ENCODE measurements around the gene DIO1.

The DIO1 gene

GRCh38 chr1:53892911-53893310, 1.1 kb upstream of the DIO1 start:
- no peak for DNase-seq (ENCODE audit: low read depth in 1 of 2, low spot score in 1 of 2)

- no peak for DNase-seq (ENCODE audit: low read depth in 1 of 2, low spot score in 1 of 2)
Observed at GRCh38 chr1:53894644-53895043, 657 bp downstream of the DIO1 start.

- DNase-seq (ENCODE audit: low read depth in 1 of 2, low spot score in 1 of 2): no peak
Observed at GRCh38 chr1:53895421-53895820, 1.4 kb downstream of the DIO1 start.

GRCh38 chr1:53896635-53897229, 2.7 kb downstream of the DIO1 start:
- no peak for DNase-seq (ENCODE audit: low read depth in 1 of 2, low spot score in 1 of 2)

- DNase-seq (ENCODE audit: low read depth in 1 of 2, low spot score in 1 of 2): no peak
Observed at GRCh38 chr1:53899206-53899628, 5.2 kb downstream of the DIO1 start.

GRCh38 chr1:53899708-53900107, 5.7 kb downstream of the DIO1 start:
- no peak for DNase-seq (ENCODE audit: low read depth in 1 of 2, low spot score in 1 of 2)

- no peak for DNase-seq (ENCODE audit: low read depth in 1 of 2, low spot score in 1 of 2)
Observed at GRCh38 chr1:53902235-53903138, 8.5 kb downstream of the DIO1 start.

- DNase-seq (ENCODE audit: low read depth in 1 of 2, low spot score in 1 of 2): no peak
Observed at GRCh38 chr1:53905509-53905908, 11.5 kb downstream of the DIO1 start.

GRCh38 chr1:53906121-53906520, 12.1 kb downstream of the DIO1 start:
- DNase-seq (ENCODE audit: low read depth in 1 of 2, low spot score in 1 of 2): no peak

GRCh38 chr1:53909946-53910345, 16.0 kb downstream of the DIO1 start:
- no peak for DNase-seq (ENCODE audit: low read depth in 1 of 2, low spot score in 1 of 2)

- no peak for DNase-seq (ENCODE audit: low read depth in 1 of 2, low spot score in 1 of 2)
Observed at GRCh38 chr1:53911442-53911841, 17.5 kb downstream of the DIO1 start.

GRCh38 chr1:53913352-53914033, 19.5 kb downstream of the DIO1 start:
- DNase-seq (ENCODE audit: low read depth in 1 of 2, low spot score in 1 of 2): no peak

GRCh38 chr1:53918343-53918742, 24.4 kb downstream of the DIO1 start:
- no peak for DNase-seq (ENCODE audit: low read depth in 1 of 2, low spot score in 1 of 2)

- DNase-seq (ENCODE audit: low read depth in 1 of 2, low spot score in 1 of 2): no peak
Observed at GRCh38 chr1:53919675-53920066, 25.7 kb downstream of the DIO1 start.

GRCh38 chr1:53927376-53927881, 33.4 kb downstream of the DIO1 start:
- no peak for DNase-seq (ENCODE audit: low read depth in 1 of 2, low spot score in 1 of 2)

- no peak for DNase-seq (ENCODE audit: low read depth in 1 of 2, low spot score in 1 of 2)
Observed at GRCh38 chr1:53929246-53929960, 35.4 kb downstream of the DIO1 start.

GRCh38 chr1:53930932-53931331, 36.9 kb downstream of the DIO1 start:
- DNase-seq (ENCODE audit: low read depth in 1 of 2, low spot score in 1 of 2): no peak

- DNase-seq (ENCODE audit: low read depth in 1 of 2, low spot score in 1 of 2): no peak
Observed at GRCh38 chr1:53931523-53931922, 37.5 kb downstream of the DIO1 start.

- DNase-seq (ENCODE audit: low read depth in 1 of 2, low spot score in 1 of 2): no peak
Observed at GRCh38 chr1:53934170-53934765, 40.3 kb downstream of the DIO1 start.

GRCh38 chr1:53936430-53936829, 42.4 kb downstream of the DIO1 start:
- DNase-seq (ENCODE audit: low read depth in 1 of 2, low spot score in 1 of 2): no peak
